H1 (cell line): Measurements from ENCODE around the gene MYO7B. TPM values are rescaled to one million over a fixed set of nuclear protein-coding genes. Genes with fewer than 3 reads are reported as not detected.
A peak's percentile ranks its signal among the peaks of the same experiment; 100 is the strongest.

Source experiments
- ASH2L ChIP-seq: fragments of 200-600, 300-600 bp; sonication (generic); IDR thresholded peaks from one replicate; pipeline ENCODE4 v1.7.1; 2017; ENCODE audit warnings: low read length
- BACH1 ChIP-seq: IDR thresholded peaks from 2 replicates; pipeline ENCODE4 v1.6.1; 2012; ENCODE audit warnings: low read length, improper control_type of control experiment
- BCL11A ChIP-seq, 2 experiments: IDR thresholded peaks; one replicate each; pipeline ENCODE4 v1.6.1; 2011; ENCODE audit warnings: low read depth in 2 of 2, low read length in 2 of 2, mild to moderate bottlenecking in 2 of 2
- CREB1 ChIP-seq: IDR thresholded peaks from 2 replicates; pipeline ENCODE4 v1.6.1; 2012; ENCODE audit warnings: inconsistent platforms
- CTBP2 ChIP-seq: IDR thresholded peaks from 2 replicates; pipeline ENCODE4 v1.7.0; 2011; ENCODE audit warnings: borderline replicate concordance, mild to moderate bottlenecking, moderate library complexity, mixed read lengths, low read length; ENCODE audit not compliant: insufficient read depth, insufficient read length
- EZH2 ChIP-seq: fragments of 200-600 bp; sonication (generic); IDR thresholded peaks from 2 replicates; pipeline ENCODE4 v1.7.1; 2012; ENCODE audit warnings: low read depth, mild to moderate bottlenecking, moderate library complexity, low read length, inconsistent platforms; ENCODE audit not compliant: severe bottlenecking
- JUN ChIP-seq: IDR thresholded peaks from 2 replicates; pipeline ENCODE4 v1.6.1; 2011; ENCODE audit warnings: low read depth, mild to moderate bottlenecking, improper control_type of control experiment, low read length
- KDM4A ChIP-seq: IDR thresholded peaks from one replicate; pipeline ENCODE4 v1.7.1; 2012; ENCODE audit warnings: low read depth, mild to moderate bottlenecking, moderate library complexity, low read length, inconsistent platforms; ENCODE audit not compliant: severe bottlenecking
- NANOG ChIP-seq: IDR thresholded peaks from 2 replicates; pipeline ENCODE4 v1.6.1; 2011; ENCODE audit warnings: low read length, low read depth, mild to moderate bottlenecking, inconsistent platforms; ENCODE audit not compliant: insufficient read depth, poor library complexity, severe bottlenecking
- SIN3A ChIP-seq, 2 experiments: IDR thresholded peaks in 1 of 2; conservative IDR thresholded peaks in 1 of 2; 2 replicates each; pipeline ENCODE4 v1.6.1; 2011 to 2012; ENCODE audit warnings: low read length in 2 of 2, improper control_type of control experiment in 1 of 2, low read depth in 1 of 2, mild to moderate bottlenecking in 1 of 2
- SIX5 ChIP-seq: IDR thresholded peaks from 2 replicates; pipeline ENCODE4 v1.6.1; 2011; ENCODE audit warnings: mild to moderate bottlenecking, low read depth, low read length
- SP4 ChIP-seq: IDR thresholded peaks from 2 replicates; pipeline ENCODE4 v1.6.1; 2012; ENCODE audit warnings: low read length, inconsistent platforms
- SRF ChIP-seq: IDR thresholded peaks from 2 replicates; pipeline ENCODE4 v1.6.1; 2011; ENCODE audit warnings: mild to moderate bottlenecking, low read depth, low read length, moderate library complexity
- SUZ12 ChIP-seq: fragments of 200-600 bp; sonication (generic); IDR thresholded peaks from 2 replicates; pipeline ENCODE4 v1.6.1; 2012; ENCODE audit warnings: mild to moderate bottlenecking, inconsistent platforms, low read length, moderate library complexity, mixed read lengths
- TAF1 ChIP-seq: IDR thresholded peaks from 2 replicates; pipeline ENCODE4 v1.6.1; 2011; ENCODE audit warnings: mild to moderate bottlenecking, low read depth, low read length
- TCF12 ChIP-seq: IDR thresholded peaks from 2 replicates; pipeline ENCODE4 v1.6.1; 2011; ENCODE audit warnings: low read depth, mild to moderate bottlenecking, low read length
- polyA plus RNA-seq, 7 experiments: library from polyadenylated mRNA; depleted of rRNA in 3 of 7; stranded (reverse) in 5 of 7; unstranded in 2 of 7; fragments of >200 nt in 5 of 7; fragments of 200-250 nt in 2 of 7; gene quantifications; 1 replicate in 5 of 7; 2 replicates in 1 of 7; 4 replicates in 1 of 7; pipeline versions ENCODE4 v1.2.1 to v1.2.3, GENCODE V29; 2011 to 2013; ENCODE audit warnings: missing spikeins in 2 of 7, mixed read lengths in 2 of 7
- total RNA-seq: library from RNA; stranded (reverse); fragmentation: NEBNext Ultra II Directional; extraction: Animal tissue kit (Norgen Biotek cat#: 25700); gene quantifications from 2 replicates; pipeline ENCODE4 v1.2.1, GENCODE V29; 2021
- TF ChIP-seq, protein P1 (sequence below): IDR thresholded peaks from 2 replicates; pipeline ENCODE4 v1.6.1; 2012; ENCODE audit warnings: inconsistent platforms

Gene MYO7B
- total and polyA plus RNA-seq, 2 of the 8 experiments (the other 6 are each of a cell fraction or from before 2014, with no cell fraction given) = not detected

- TF ChIP-seq TCF12 (no peak), JUN (no peak), TAF1 (no peak), EZH2 (peak; percentile 64), SP4 (no peak), SRF (no peak), BCL11A (IDR thresholded peaks at IDR 0.05; ENCODE audit: low read depth in 2 of 2, low read length in 2 of 2) (no peak), ASH2L (no peak), BACH1 (no peak), CTBP2 (no peak), NANOG (no peak), KDM4A (peak; percentile 77), SIX5 (no peak), SIN3A (conservative IDR thresholded peaks at IDR 0.05 in 1 of 2, IDR thresholded peaks at IDR 0.05 in 1 of 2; ENCODE audit: low read depth in 1 of 2, low read length in 2 of 2) (no peak), SUZ12 (peak; percentile 64; the same call in 1 of the 2 replicates), CREB1 (peak; percentile 29; the same call in 1 of the 2 replicates)
- TF ChIP-seq, protein P1, sequence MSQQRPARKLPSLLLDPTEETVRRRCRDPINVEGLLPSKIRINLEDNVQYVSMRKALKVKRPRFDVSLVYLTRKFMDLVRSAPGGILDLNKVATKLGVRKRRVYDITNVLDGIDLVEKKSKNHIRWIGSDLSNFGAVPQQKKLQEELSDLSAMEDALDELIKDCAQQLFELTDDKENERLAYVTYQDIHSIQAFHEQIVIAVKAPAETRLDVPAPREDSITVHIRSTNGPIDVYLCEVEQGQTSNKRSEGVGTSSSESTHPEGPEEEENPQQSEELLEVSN = no peak
Observed at GRCh38 chr2:127674241-127675209, 139.0 kb downstream of the MYO7B start (continued).
